HepG2 (cell line): ENCODE results near the gene NLGN3. TPM values are rescaled to one million over a fixed set of nuclear protein-coding genes. Genes with fewer than 3 reads are reported as not detected.
A peak's percentile ranks its signal among the peaks of the same experiment; 100 is the strongest.

ENCODE experiments used
- ATAC-seq: fragments of 200-7000 bp; cut with Tn5 transposase; 3 replicates; pipeline ENCODE4 v1.9.1; 2020; ENCODE audit warnings: mild to moderate bottlenecking, moderate library complexity
- BruUV-seq: library from RNA; stranded (reverse); fragments of 400-500 nt; replicated peaks from 2 replicates; lab custom pipeline; 2021; lab: Mats Ljungman, UMichigan
- CTCF ChIA-PET: fragments of 300-600 bp; formaldehyde crosslinking; extraction: SDS; loops from one replicate; lab custom pipeline; 2021; ENCODE audit warnings: low total read pairs, inconsistent platforms, low intra/inter-chr PET ratio; lab: Yijun Ruan, JAX
- POLR2A ChIA-PET: fragments of 350-600 bp; sonication (Branson Sonifier 250); formaldehyde crosslinking; loops from one replicate; lab custom pipeline; 2020; ENCODE audit warnings: antibody characterized with exemption, inconsistent platforms; lab: Yijun Ruan, JAX
- DNase-seq: peaks from one replicate; pipeline ENCODE4 v3.0.0-alpha.2; 2015; ENCODE audit warnings: low spot score
- FAIRE-seq: peaks from 3 replicates; lab custom pipeline; 2011; peaks lifted over from hg19 to GRCh38; lab: Jason Lieb, UNC
- H2AFZ ChIP-seq: one replicate; pipeline ENCODE4 v1.6.1; 2011; ENCODE audit warnings: low read length, inconsistent platforms
- H3K27ac ChIP-seq: fragments of 300-600 bp; 3 replicates; pipeline ENCODE4 v1.8.0; 2011; ENCODE audit warnings: mixed run types, mild to moderate bottlenecking, mixed read lengths, low read length, inconsistent platforms; ENCODE audit not compliant: insufficient read depth; ENCODE audit errors: extremely low read length
- H3K27me3 ChIP-seq, 2 experiments: fragments of 200-600 bp in 1 of 2; 2 replicates in 1 of 2; 3 replicates in 1 of 2; pipeline versions ENCODE4 v1.6.0 to v1.8.0; 2011; ENCODE audit warnings: low read length in 2 of 2, mild to moderate bottlenecking in 2 of 2, moderate library complexity in 2 of 2, inconsistent platforms in 1 of 2; ENCODE audit not compliant: insufficient read depth in 2 of 2, control insufficient read depth in 1 of 2
- H3K36me3 ChIP-seq, 2 experiments: fragments of 200-600 bp in 1 of 2; replicated peaks in 1 of 2; 2 replicates in 1 of 2; 3 replicates in 1 of 2; pipeline versions ENCODE4 v1.5.1 to v1.8.0; 2011; ENCODE audit warnings: low read length in 2 of 2, inconsistent platforms in 1 of 2; ENCODE audit not compliant: insufficient read depth in 2 of 2, control insufficient read depth in 1 of 2
- H3K4me1 ChIP-seq: 2 replicates; pipeline ENCODE4 v1.5.1; 2012; ENCODE audit warnings: low read length, inconsistent platforms; ENCODE audit not compliant: insufficient read depth
- H3K4me2 ChIP-seq: 2 replicates; pipeline ENCODE4 v1.6.0; 2011; ENCODE audit warnings: low read depth, low read length, inconsistent platforms
- H3K4me3 ChIP-seq, 3 experiments: fragments of 200-600 bp in 1 of 3; sonication (generic), shearing (Covaris generic) in 1 of 3; replicated peaks in 1 of 3; 2 replicates each; pipeline ENCODE4 v1.5.1; 2011 to 2016; ENCODE audit warnings: low read length in 3 of 3, inconsistent platforms in 2 of 3, low read depth in 2 of 3, mild to moderate bottlenecking in 2 of 3, control low read depth in 1 of 3, mixed read lengths in 1 of 3; ENCODE audit not compliant: insufficient read depth in 1 of 3
- H3K79me2 ChIP-seq: one replicate; pipeline ENCODE4 v1.6.1; 2011; ENCODE audit warnings: low read length, inconsistent platforms; ENCODE audit not compliant: insufficient read depth
- H3K9ac ChIP-seq: 2 replicates; pipeline ENCODE4 v1.6.0; 2011; ENCODE audit warnings: mild to moderate bottlenecking, low read depth, low read length, inconsistent platforms; ENCODE audit not compliant: insufficient read depth
- H3K9me3 ChIP-seq: 2 replicates; pipeline ENCODE4 v1.5.1; 2012; ENCODE audit warnings: mild to moderate bottlenecking, low read length
- H4K20me1 ChIP-seq: 2 replicates; pipeline ENCODE4 v1.6.0; 2011; ENCODE audit warnings: inconsistent platforms, mild to moderate bottlenecking, low read length, moderate library complexity; ENCODE audit not compliant: insufficient read depth
- SP4 ChIP-seq: sonication (generic); formaldehyde crosslinking; IDR thresholded peaks from 2 replicates; pipeline ENCODE4 v1.8.1; 2023; ENCODE audit warnings: mild to moderate bottlenecking, missing genetic modification reagents
- ZMYM3 ChIP-seq: sonication (generic); formaldehyde crosslinking; IDR thresholded peaks from 2 replicates; pipeline ENCODE4 v1.5.1; 2020; ENCODE audit warnings: mild to moderate bottlenecking, missing genetic modification reagents
- ZNF749 ChIP-seq: sonication (generic); formaldehyde crosslinking; IDR thresholded peaks from 2 replicates; pipeline ENCODE4 v1.8.0; 2022; ENCODE audit warnings: mild to moderate bottlenecking, missing genetic modification reagents, moderate library complexity, borderline replicate concordance
- ZSCAN9 ChIP-seq: IDR thresholded peaks from 2 replicates; pipeline ENCODE4 v1.6.1; 2016; ENCODE audit warnings: borderline replicate concordance
- ZXDC ChIP-seq: sonication (generic); formaldehyde crosslinking; IDR thresholded peaks from 2 replicates; pipeline ENCODE4 v1.5.0; 2020; ENCODE audit warnings: mild to moderate bottlenecking, missing genetic modification reagents
- WGBS: methylation state at CpG from one replicate; pipeline ENCODE4 v1.1.6; 2017; ENCODE audit warnings: low lambda C conversion rate; 5-methylcytosine and 5-hydroxymethylcytosine counted together
- in situ Hi-C: cut with HindIII; loops from 2 replicates; pipeline ENCODE4 v1.10.0; 2017; ENCODE audit warnings: low pct_unique_long_range_greater_than_20kb; ENCODE audit not compliant: extremely low pct_ligation_motif_present
- intact Hi-C: fragments of 100-400 bp; cut with micrococcal nuclease; formaldehyde crosslinking; loops from one replicate; pipeline ENCODE4 v1.10.0; 2022; ENCODE audit not compliant: unreplicated experiment
- polyA plus RNA-seq, 8 experiments: library from polyadenylated mRNA; depleted of rRNA in 3 of 8; stranded (reverse) in 7 of 8; unstranded in 1 of 8; fragments of >200 nt; fragmentation: Illumina TruSeq in 4 of 8; extraction: Trizol in 4 of 8; gene quantifications; 2 replicates each; pipeline versions ENCODE4 v1.2.1 to v1.2.3, GENCODE V29; 2011 to 2016; ENCODE audit warnings: low read depth in 4 of 8, missing spikeins in 1 of 8, mixed read lengths in 1 of 8; ENCODE audit not compliant: insufficient read depth in 1 of 8
- total RNA-seq, 5 experiments: library from RNA; depleted of rRNA; stranded (reverse); fragments of >200 nt; fragmentation: Illumina TruSeq; extraction: Trizol; gene quantifications; 2 replicates each; pipeline ENCODE4 v1.2.3, GENCODE V29; 2016; ENCODE audit warnings: low read depth in 1 of 5
- TF ChIP-seq, protein P1 (sequence below): sonication (generic); formaldehyde crosslinking; conservative IDR thresholded peaks from 2 replicates; pipeline ENCODE4 v1.5.0; 2020; ENCODE audit warnings: missing genetic modification reagents
- TF ChIP-seq, protein P2 (sequence below): sonication (generic); formaldehyde crosslinking; IDR thresholded peaks from 2 replicates; pipeline ENCODE4 v1.4.0; 2020; ENCODE audit warnings: missing genetic modification reagents, borderline replicate concordance
- TF ChIP-seq, protein P3 (sequence below): sonication (generic); formaldehyde crosslinking; IDR thresholded peaks from 2 replicates; pipeline ENCODE4 v1.5.0; 2020; ENCODE audit warnings: missing genetic modification reagents

NLGN3 gene
- total and polyA plus RNA-seq, 2 of the 13 experiments (the other 11 are each of a cell fraction or from before 2014, with no cell fraction given): 0.04 to 0.16 TPM

GRCh38 chrX:71105628-71106027 lies 39.0 kb upstream of the NLGN3 start:
- DNase-seq (no peak), ATAC-seq (no peak), FAIRE-seq (peak; percentile 21)
- Histone ChIP-seq H3K4me1 (peaks cover 23% of the 10 kb centered on the region), H3K27me3 (no peaks in the 10 kb centered on the region), H3K4me2 (no peak overlapping the region), H3K4me3 (no peak overlapping the region), H3K79me2 (no peaks in the 10 kb centered on the region), H2AFZ (no peak overlapping the region), H3K27ac (no peak overlapping the region), H3K9ac (no peak overlapping the region), H4K20me1 (no peaks in the 10 kb centered on the region), H3K9me3 (no peaks in the 10 kb centered on the region), H3K36me3 (no peaks in the 10 kb centered on the region)
- ChIA-PET CTCF (no interaction called here), POLR2A (interaction anchor here (0.8 kb wide), 1 partner anchor 13 kb away, joined by 3 read pairs; the partner anchor contains the start of gene MED12)
- BruUV-seq: no TSS peak
- WGBS: 90% methylated on average over 3 of the region's 3 CpGs
- in situ Hi-C loops: no loop called here
- no peak for TF ChIP-seq ZMYM3 (CRISPR knock-in tag)
- no peak for TF ChIP-seq ZXDC (CRISPR knock-in tag)
- TF ChIP-seq, protein P1, sequence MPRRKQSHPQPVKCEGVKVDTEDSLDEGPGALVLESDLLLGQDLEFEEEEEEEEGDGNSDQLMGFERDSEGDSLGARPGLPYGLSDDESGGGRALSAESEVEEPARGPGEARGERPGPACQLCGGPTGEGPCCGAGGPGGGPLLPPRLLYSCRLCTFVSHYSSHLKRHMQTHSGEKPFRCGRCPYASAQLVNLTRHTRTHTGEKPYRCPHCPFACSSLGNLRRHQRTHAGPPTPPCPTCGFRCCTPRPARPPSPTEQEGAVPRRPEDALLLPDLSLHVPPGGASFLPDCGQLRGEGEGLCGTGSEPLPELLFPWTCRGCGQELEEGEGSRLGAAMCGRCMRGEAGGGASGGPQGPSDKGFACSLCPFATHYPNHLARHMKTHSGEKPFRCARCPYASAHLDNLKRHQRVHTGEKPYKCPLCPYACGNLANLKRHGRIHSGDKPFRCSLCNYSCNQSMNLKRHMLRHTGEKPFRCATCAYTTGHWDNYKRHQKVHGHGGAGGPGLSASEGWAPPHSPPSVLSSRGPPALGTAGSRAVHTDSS (CRISPR knock-in tag): no peak
- TF ChIP-seq, protein P2, sequence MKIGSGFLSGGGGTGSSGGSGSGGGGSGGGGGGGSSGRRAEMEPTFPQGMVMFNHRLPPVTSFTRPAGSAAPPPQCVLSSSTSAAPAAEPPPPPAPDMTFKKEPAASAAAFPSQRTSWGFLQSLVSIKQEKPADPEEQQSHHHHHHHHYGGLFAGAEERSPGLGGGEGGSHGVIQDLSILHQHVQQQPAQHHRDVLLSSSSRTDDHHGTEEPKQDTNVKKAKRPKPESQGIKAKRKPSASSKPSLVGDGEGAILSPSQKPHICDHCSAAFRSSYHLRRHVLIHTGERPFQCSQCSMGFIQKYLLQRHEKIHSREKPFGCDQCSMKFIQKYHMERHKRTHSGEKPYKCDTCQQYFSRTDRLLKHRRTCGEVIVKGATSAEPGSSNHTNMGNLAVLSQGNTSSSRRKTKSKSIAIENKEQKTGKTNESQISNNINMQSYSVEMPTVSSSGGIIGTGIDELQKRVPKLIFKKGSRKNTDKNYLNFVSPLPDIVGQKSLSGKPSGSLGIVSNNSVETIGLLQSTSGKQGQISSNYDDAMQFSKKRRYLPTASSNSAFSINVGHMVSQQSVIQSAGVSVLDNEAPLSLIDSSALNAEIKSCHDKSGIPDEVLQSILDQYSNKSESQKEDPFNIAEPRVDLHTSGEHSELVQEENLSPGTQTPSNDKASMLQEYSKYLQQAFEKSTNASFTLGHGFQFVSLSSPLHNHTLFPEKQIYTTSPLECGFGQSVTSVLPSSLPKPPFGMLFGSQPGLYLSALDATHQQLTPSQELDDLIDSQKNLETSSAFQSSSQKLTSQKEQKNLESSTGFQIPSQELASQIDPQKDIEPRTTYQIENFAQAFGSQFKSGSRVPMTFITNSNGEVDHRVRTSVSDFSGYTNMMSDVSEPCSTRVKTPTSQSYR (CRISPR knock-in tag): no peak
- no peak for TF ChIP-seq SP4 (CRISPR knock-in tag)
- no peak for TF ChIP-seq ZNF749 (CRISPR knock-in tag)
- TF ChIP-seq, protein P3, sequence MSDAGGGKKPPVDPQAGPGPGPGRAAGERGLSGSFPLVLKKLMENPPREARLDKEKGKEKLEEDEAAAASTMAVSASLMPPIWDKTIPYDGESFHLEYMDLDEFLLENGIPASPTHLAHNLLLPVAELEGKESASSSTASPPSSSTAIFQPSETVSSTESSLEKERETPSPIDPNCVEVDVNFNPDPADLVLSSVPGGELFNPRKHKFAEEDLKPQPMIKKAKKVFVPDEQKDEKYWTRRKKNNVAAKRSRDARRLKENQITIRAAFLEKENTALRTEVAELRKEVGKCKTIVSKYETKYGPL (CRISPR knock-in tag): no peak
- no peak for TF ChIP-seq ZSCAN9 (CRISPR knock-in tag)
- intact Hi-C loops: no loop called here
